Ishikawa (cell line): Measurements from ENCODE around the gene BCKDHA.

ENCODE experiments used
- CEBPB ChIP-seq: IDR thresholded peaks from 2 replicates; pipeline ENCODE4 v1.6.1; 2012
- CREB1 ChIP-seq: IDR thresholded peaks from 2 replicates; pipeline ENCODE4 v1.6.1; 2012; ENCODE audit warnings: low read depth
- EP300 ChIP-seq: IDR thresholded peaks from 2 replicates; pipeline ENCODE4 v1.6.1; 2012; ENCODE audit warnings: borderline replicate concordance
- TAF1 ChIP-seq: IDR thresholded peaks from 2 replicates; pipeline ENCODE4 v1.6.1; 2012; ENCODE audit warnings: low read depth, mild to moderate bottlenecking
- TEAD4 ChIP-seq: IDR thresholded peaks from 2 replicates; pipeline ENCODE4 v1.6.1; 2012
- YY1 ChIP-seq: IDR thresholded peaks from 2 replicates; pipeline ENCODE4 v1.6.1; 2012; ENCODE audit warnings: low read depth
- TF ChIP-seq, protein P1 (sequence below): IDR thresholded peaks from 2 replicates; pipeline ENCODE4 v1.6.1; 2012

DNA sequence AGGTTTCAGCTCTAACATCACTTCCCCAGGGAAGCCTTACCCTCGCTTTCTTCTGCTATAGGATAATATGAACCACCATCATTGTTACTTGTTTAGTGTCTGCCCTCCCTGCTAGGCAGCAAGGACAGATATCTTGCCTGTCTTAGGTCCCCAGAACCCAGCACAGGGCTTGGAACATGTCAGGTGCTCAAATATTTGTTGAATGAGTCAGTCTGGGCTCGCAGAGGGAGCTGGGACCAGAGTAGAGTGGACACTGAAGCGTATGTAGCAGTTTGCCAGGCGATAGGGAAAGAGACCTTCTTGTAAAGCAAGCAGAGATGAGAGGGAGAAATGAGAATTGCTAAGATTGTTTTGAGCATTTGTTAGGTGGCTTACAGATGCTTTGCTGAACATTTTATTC lies 11.7 kb downstream of the BCKDHA start:
- TF ChIP-seq EP300, result no peak
- TF ChIP-seq, protein P1, sequence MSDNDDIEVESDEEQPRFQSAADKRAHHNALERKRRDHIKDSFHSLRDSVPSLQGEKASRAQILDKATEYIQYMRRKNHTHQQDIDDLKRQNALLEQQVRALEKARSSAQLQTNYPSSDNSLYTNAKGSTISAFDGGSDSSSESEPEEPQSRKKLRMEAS, result no peak
- no peak for TF ChIP-seq TAF1
- no peak for TF ChIP-seq YY1
- TF ChIP-seq CEBPB, result no peak
- peak; percentile 50; the same call in 1 of the 2 replicates for TF ChIP-seq TEAD4
- TF ChIP-seq CREB1, result no peak
